Uterus (tissue), 2 donors: ENCODE data around the gene LBHD2.

Experiments
- POLR2A ChIP-seq, 2 donors: fragments of 450-650 bp; IDR thresholded peaks; one replicate each; pipeline ENCODE4 v1.6.1; 2016; ENCODE audit warnings: antibody characterized with exemption in 2 of 2, mild to moderate bottlenecking in 1 of 2, moderate library complexity in 1 of 2
- TF ChIP-seq, protein P1 (sequence below), 4 experiments: fragments of 200-600 bp in 2 of 4; fragments of 450-650 bp in 2 of 4; sonication (generic) in 2 of 4; IDR thresholded peaks; one replicate each; pipeline ENCODE4 v1.5.1; 2016 to 2019; ENCODE audit warnings: antibody characterized with exemption in 4 of 4, mild to moderate bottlenecking in 2 of 4, moderate library complexity in 1 of 4

DNA sequence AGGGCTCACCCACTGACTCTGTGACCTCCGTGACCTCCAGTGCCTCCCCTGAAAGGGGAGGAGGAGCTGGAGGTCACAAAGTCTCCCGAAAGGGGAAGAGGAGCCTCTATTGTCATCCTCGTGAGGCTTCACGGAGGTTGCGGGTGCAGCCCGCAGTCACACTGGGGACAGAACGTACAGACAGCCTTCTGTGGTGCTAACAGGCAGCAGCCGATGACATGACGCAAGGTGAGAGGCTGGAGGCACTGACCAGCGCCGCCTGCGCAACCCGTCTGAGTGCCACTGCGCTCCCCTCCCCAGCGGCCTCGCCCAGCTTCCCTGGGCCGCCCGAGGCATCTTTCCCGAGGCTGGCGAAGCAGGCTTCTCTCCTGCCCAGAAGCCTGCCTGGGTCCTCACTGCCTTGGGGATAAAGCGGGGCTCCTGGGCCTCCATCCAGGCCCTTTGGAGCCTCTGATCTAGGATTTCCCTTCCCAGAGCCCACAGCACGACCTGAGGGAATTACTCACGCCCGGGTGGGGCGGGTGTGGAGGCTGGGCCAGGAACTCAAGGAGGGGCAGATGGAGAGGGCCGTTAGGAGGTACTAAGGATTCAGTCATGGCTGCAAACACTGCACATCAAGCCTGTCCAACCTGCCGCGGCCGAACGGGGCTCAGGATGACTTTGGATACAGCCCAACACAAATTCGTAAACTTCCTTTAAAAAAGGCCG is 12.3 kb upstream of the LBHD2 start:
- no peak for TF ChIP-seq POLR2A (IDR thresholded peaks at IDR 0.05)
- TF ChIP-seq, protein P1, sequence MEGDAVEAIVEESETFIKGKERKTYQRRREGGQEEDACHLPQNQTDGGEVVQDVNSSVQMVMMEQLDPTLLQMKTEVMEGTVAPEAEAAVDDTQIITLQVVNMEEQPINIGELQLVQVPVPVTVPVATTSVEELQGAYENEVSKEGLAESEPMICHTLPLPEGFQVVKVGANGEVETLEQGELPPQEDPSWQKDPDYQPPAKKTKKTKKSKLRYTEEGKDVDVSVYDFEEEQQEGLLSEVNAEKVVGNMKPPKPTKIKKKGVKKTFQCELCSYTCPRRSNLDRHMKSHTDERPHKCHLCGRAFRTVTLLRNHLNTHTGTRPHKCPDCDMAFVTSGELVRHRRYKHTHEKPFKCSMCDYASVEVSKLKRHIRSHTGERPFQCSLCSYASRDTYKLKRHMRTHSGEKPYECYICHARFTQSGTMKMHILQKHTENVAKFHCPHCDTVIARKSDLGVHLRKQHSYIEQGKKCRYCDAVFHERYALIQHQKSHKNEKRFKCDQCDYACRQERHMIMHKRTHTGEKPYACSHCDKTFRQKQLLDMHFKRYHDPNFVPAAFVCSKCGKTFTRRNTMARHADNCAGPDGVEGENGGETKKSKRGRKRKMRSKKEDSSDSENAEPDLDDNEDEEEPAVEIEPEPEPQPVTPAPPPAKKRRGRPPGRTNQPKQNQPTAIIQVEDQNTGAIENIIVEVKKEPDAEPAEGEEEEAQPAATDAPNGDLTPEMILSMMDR (IDR thresholded peaks at IDR 0.05): no peak
